AG10803 (cell line): Measurements from ENCODE around the gene PTPMT1.
A peak's percentile ranks its signal among the peaks of the same experiment; 100 is the strongest.

Experiments used
- DNase-seq: peaks from one replicate; pipeline ENCODE4 v3.0.0; 2010; ENCODE audit warnings: low read depth
- H3K4me3 ChIP-seq: 2 replicates; pipeline ENCODE4 v1.5.1; 2011; ENCODE audit warnings: mild to moderate bottlenecking, low read length, control low read depth
- TF ChIP-seq, protein P1 (sequence below): conservative IDR thresholded peaks from 2 replicates; pipeline ENCODE4 v1.5.1; 2011; ENCODE audit warnings: mild to moderate bottlenecking, low read length, control low read depth, inconsistent platforms

Gene PTPMT1

DNA sequence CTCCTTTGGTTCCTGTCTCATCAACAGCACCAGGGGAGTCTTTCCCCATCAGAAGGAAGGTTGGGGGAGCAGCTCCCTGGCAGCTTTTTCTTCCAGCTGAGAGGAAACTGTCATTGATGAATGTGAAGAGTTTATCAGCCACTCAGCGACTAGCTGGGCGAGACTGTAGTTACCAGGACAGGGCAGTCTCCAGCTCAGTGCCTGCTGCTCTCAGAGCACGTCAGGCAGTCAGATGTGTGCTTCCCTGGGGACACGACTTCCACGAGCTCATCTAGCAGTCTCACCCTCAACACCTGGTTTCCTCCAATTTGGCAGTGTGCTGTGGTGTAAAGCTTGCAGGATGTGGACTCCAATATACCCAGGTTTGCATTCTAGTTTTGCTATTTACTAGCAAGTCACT, 41.3 kb downstream of the PTPMT1 start:
- H3K4me3 ChIP-seq: no peak overlapping the region
- peak; percentile 42 for DNase-seq

DNA sequence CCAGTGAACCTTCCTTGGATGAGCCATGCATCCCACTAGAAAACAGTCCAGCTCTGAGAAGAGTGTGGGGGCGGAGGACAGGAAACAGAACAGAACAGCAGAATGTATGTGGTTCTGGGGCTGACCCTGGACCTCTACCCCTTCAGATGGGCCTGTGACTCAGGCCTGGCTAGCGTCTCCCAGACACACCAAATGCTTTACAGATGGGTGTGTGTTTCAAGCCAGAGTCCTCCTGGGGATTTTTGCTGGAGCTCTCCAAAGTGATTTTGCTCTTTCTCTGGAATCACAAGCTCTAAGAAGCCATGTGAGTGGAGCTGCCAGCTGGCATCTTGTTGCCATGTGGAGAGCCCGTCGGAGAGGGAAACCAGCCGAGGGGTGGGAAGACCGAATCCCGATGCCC, 42.0 kb downstream of the PTPMT1 start:
- TF ChIP-seq, protein P1, sequence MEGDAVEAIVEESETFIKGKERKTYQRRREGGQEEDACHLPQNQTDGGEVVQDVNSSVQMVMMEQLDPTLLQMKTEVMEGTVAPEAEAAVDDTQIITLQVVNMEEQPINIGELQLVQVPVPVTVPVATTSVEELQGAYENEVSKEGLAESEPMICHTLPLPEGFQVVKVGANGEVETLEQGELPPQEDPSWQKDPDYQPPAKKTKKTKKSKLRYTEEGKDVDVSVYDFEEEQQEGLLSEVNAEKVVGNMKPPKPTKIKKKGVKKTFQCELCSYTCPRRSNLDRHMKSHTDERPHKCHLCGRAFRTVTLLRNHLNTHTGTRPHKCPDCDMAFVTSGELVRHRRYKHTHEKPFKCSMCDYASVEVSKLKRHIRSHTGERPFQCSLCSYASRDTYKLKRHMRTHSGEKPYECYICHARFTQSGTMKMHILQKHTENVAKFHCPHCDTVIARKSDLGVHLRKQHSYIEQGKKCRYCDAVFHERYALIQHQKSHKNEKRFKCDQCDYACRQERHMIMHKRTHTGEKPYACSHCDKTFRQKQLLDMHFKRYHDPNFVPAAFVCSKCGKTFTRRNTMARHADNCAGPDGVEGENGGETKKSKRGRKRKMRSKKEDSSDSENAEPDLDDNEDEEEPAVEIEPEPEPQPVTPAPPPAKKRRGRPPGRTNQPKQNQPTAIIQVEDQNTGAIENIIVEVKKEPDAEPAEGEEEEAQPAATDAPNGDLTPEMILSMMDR: no peak
- peak; percentile 91 for DNase-seq
- peak overlapping the region; percentile 26 for H3K4me3 ChIP-seq

More for the DNA sequence above, 41.3 kb downstream of the PTPMT1 start:
- TF ChIP-seq, protein P1: no peak

DNA sequence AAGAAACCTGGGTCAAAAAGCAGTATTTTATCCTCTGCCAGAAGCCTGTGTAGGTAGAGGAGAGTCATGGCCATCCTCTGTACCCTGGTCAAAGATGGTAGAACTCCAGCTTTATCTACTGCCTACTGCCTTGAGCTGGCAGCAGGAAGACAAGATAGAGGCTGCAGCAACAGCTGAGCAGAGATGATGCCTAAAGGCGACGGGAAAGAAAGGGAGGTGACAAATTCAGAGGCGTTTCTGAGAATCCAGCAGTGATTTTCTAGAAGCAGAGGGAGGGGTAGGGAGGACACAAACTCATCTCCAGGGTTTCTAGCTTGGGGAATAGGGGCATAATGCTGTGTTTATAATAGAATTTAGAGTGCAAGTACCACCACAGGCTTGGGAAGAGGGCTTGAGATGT, 44.3 kb downstream of the PTPMT1 start:
- TF ChIP-seq, protein P1: no peak
- H3K4me3 ChIP-seq: no peak overlapping the region
- no peak for DNase-seq

DNA sequence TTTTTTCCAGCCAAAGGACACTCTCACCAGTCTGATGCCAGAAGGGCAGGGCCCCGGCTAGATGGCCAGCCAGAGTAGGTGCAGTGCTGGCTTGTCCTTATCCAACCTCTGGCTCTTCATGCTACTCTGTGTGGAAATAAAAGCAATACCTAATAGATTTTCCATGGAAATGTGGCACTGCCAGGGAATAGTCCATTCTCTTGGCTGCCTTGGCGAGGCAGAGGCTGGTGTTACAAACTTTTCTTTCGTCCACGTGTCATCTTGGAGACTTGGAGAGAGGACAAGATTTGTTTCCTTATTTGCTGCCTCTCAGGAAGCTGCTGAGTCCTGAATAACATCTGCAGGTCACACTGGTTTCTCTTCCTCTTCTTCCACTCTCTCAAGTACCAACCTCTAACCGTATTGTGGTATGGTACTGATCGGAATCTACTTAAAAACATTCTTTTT, 46.0 kb downstream of the PTPMT1 start:
- DNase-seq: peak; percentile 53
- H3K4me3 ChIP-seq: no peak overlapping the region
- TF ChIP-seq, protein P1: no peak

DNA sequence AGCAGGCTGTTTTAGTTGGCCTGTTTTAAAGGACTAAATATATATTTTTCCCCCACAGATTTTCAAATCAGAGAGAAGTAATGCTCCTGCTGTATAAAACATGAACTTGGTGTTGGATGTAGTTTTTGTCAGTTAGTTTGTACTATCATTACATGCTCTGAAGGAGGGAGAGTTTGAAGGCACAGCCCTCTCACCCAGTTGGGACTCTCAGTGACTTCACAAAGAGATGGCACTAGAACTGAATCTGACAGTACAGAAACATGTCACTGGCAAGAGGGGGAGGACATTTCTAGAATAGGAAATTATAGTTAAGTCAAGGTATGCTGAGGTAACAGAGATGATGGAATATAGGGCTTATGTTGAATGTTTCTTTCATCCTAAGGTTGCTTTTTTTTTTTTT, 49.9 kb downstream of the PTPMT1 start:
- TF ChIP-seq, protein P1: no peak
- H3K4me3 ChIP-seq: no peak overlapping the region
- no peak for DNase-seq

DNA sequence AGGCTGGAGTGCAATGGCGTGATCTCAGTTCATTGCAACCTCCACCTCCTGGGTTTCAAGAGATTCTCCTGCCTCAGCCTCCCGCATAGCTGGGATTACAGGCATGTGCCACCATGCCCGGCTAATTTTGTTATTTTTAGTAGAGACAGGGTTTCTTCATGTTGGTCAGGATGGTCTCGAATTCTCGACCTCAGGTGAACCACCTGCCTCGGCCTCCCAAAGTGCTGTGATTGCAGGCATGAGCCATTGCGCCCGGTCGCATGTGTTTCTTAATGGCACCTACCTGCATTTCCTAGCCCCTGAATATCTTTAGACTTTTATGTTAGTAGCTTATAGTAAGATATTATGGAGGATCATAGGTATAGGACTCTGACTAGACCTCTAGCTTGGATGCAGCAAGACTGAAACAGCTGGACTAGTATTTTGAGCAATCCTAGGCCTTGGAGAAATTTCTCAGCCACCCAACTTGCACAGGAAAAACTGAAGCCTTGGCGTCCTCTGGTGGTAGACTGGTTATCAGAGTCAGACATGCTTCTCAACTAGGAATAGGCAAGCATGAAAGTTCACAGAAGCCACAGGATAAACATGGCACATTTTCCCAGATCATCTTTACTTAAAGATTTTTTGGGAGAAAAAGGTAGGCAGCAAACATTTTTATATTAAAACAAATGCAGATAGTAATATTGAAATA, 51.5 kb downstream of the PTPMT1 start:
- peak; percentile 85 for DNase-seq
- no peak overlapping the region for H3K4me3 ChIP-seq
- TF ChIP-seq, protein P1: peak; percentile 99

DNA sequence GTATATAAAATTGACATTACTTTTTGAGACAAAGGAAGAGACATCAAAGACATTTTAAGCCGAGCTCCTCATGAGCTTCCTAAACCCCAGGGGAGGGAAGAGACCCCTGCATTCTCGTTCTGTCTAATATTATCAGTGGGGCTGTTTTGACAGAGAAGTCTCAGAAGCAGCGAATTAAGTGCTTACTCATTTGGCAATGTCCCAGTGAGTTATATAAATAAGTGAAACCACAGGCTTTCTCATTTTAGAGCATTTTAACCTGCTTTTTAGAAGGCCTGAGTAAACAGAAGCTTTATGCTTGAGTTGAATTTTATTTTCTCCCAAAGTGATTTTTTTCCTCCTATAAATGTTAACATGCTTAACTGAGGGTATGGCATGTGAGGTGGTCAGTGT, 52.0 kb downstream of the PTPMT1 start:
- H3K4me3 ChIP-seq: no peak overlapping the region
- peak; percentile 65 for DNase-seq
- TF ChIP-seq, protein P1: no peak
